Activated B cell treated with CpG ODN at 0.5 μM for 24 hours (primary cell): ENCODE data around the gene RAB43. TPM values are rescaled to one million over a fixed set of nuclear protein-coding genes. Genes with fewer than 3 reads are reported as not detected.

ENCODE experiments used
- ATAC-seq: fragments of 200-7000 bp; cut with Tn5 transposase; one replicate; pipeline ENCODE4 v1.10.0; 2021; ENCODE audit warnings: low read depth, mild to moderate bottlenecking, moderate library complexity
- CTCF ChIA-PET: fragments of 350-600 bp; sonication (Branson Sonifier 250); formaldehyde crosslinking; loops from one replicate; lab custom pipeline; 2021; ENCODE audit warnings: antibody characterized with exemption; lab: Charles Lee
- POLR2A ChIA-PET: fragments of 350-600 bp; sonication (Branson Sonifier 250); formaldehyde crosslinking; loops from one replicate; lab custom pipeline; 2021; ENCODE audit warnings: antibody characterized with exemption; lab: Charles Lee
- DNase-seq: peaks from one replicate; pipeline ENCODE4 v3.0.0; 2022
- H3K27ac Mint-ChIP-seq: one replicate; pipeline ENCODE4 v1.8.0; 2020; ENCODE audit warnings: mixed read lengths
- H3K27me3 Mint-ChIP-seq: one replicate; pipeline ENCODE4 v1.8.0; 2021; ENCODE audit warnings: mixed read lengths
- H3K36me3 Mint-ChIP-seq: one replicate; pipeline ENCODE4 v1.8.0; 2021; ENCODE audit warnings: low read depth, mixed read lengths
- H3K4me1 Mint-ChIP-seq: one replicate; pipeline ENCODE4 v1.8.0; 2021; ENCODE audit warnings: mixed read lengths
- H3K4me3 Mint-ChIP-seq: one replicate; pipeline ENCODE4 v1.8.0; 2020; ENCODE audit warnings: mild to moderate bottlenecking, mixed read lengths
- H3K9me3 Mint-ChIP-seq: one replicate; pipeline ENCODE4 v1.8.0; 2020; ENCODE audit warnings: mixed read lengths
- CTCF ChIP-seq: fragments of 200-600 bp; IDR thresholded peaks from one replicate; pipeline ENCODE4 v1.8.0; 2022; ENCODE audit warnings: antibody characterized with exemption, mild to moderate bottlenecking
- intact Hi-C: fragments of 100-400 bp; cut with micrococcal nuclease; formaldehyde crosslinking; loops from one replicate; pipeline ENCODE4 v1.15.1; 2024
- total RNA-seq: library from RNA; stranded (reverse); gene quantifications from 2 replicates; pipeline ENCODE4 v1.2.3, GENCODE V29; 2022

The RAB43 gene
- total RNA-seq, 1 donor from 2014 or later, result 12.8 TPM

DNA sequence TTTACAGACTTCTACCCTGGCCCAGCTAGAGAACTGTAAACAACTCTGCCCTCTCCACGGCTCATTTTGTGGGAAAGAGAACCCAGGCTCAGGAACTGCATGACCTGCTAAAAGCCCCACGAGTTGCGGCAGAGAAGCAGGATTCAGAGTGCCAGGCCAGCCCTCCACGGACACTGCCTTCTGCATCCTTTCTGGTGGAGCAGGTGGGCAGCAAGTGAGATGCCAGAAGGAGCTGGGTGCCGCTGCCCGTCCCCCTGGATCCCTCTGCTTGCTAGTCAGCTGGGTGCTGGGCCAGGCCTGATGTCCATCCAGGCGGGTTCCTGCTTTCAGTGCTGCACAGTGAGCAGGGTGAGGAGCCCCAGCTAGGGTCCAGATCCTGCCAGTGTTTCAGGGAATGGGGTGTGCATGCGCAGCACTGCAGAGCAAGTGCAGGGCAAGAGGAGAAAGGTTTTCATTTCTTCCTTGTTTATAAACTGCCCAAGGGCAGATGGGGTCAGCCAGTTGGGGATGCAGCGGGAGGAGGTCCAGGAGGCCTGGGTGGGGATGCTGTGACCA lies 5.2 kb upstream of the RAB43 start:
- intact Hi-C loops, result no loop called here
- Mint-ChIP-seq H3K27ac (peak overlapping the region; percentile 5), H3K4me1 (peaks cover 21% of the 10 kb centered on the region), H3K36me3 (peaks cover 43% of the 10 kb centered on the region), H3K9me3 (no peaks in the 10 kb centered on the region), H3K4me3 (no peak overlapping the region), H3K27me3 (no peaks in the 10 kb centered on the region)
- CTCF ChIA-PET, result interaction anchor here (0.7 to 1.0 kb wide), 2 partner anchors 119 to 157 kb away, joined by 3 read pairs; no protein-coding TSS in a partner anchor
- POLR2A ChIA-PET, result interaction anchor here (1.0 kb wide), 1 partner anchor 10 kb away, joined by 3 read pairs; no protein-coding TSS in a partner anchor
- TF ChIP-seq CTCF, result no peak
- ATAC-seq, result no peak
- no peak for DNase-seq

GRCh38 chr3:129123314-129124060 lies 1.9 kb upstream of the RAB43 start:
- no peak for DNase-seq
- peak overlapping the region; percentile 36 for H3K4me3 Mint-ChIP-seq
- intact Hi-C loops, result loop anchor here (1.0 to 5.0 kb wide), 3 partner anchors 151 to 989 kb away; no protein-coding TSS in a partner anchor

GRCh38 chr3:129122412-129123011 lies 908 bp upstream of the RAB43 start:
- Mint-ChIP-seq H3K4me1 (peaks cover 50% of the 10 kb centered on the region), H3K27me3 (no peaks in the 10 kb centered on the region), H3K9me3 (no peaks in the 10 kb centered on the region), H3K36me3 (peaks cover 5% of the 10 kb centered on the region), H3K4me3 (peak overlapping the region; percentile 83), H3K27ac (peak overlapping the region; percentile 26)
- DNase-seq (no peak), ATAC-seq (no peak)
- intact Hi-C loops, result loop anchor here (1.0 to 5.0 kb wide), 3 partner anchors 150 to 990 kb away; no protein-coding TSS in a partner anchor
- ChIA-PET POLR2A (interaction anchor here (0.6 to 5.7 kb wide), 16 partner anchors 9 to 442 kb away, joined by 3 to 39 read pairs (median 6); partner anchors contain the start of genes ACAD9, CNBP, COPG1 and IFT122), CTCF (interaction anchor here (1.5 to 3.7 kb wide), 4 partner anchors 70 to 194 kb away, joined by 3 to 21 read pairs (median 10); a partner anchor contains a TSS)
- no peak for TF ChIP-seq CTCF

More at GRCh38 chr3:129123314-129124060, 1.9 kb upstream of the RAB43 start:
- Mint-ChIP-seq H3K36me3 (peaks cover 10% of the 10 kb centered on the region), H3K4me1 (peaks cover 43% of the 10 kb centered on the region), H3K27me3 (no peaks in the 10 kb centered on the region), H3K9me3 (no peaks in the 10 kb centered on the region), H3K27ac (peak overlapping the region; percentile 64)
- no peak for ATAC-seq
- no peak for TF ChIP-seq CTCF
- POLR2A ChIA-PET, result interaction anchor here (1.0 to 5.7 kb wide), 5 partner anchors 40 to 453 kb away, joined by 4 to 39 read pairs (median 7); partner anchors contain the start of genes CNBP and COPG1
- CTCF ChIA-PET, result interaction anchor here (1.5 kb wide), 1 partner anchor 153 kb away, joined by 6 read pairs; no protein-coding TSS in a partner anchor

- ChIA-PET CTCF (interaction anchor here (0.7 to 3.7 kb wide), 7 partner anchors 41 to 195 kb away, joined by 3 to 21 read pairs (median 3); a partner anchor contains a TSS), POLR2A (interaction anchor here (0.6 to 5.7 kb wide), 23 partner anchors 7 to 991 kb away, joined by 3 to 39 read pairs (median 5); partner anchors contain the start of genes ACAD9, CNBP, COPG1 and HMCES)
- Mint-ChIP-seq H3K36me3 (peaks cover 15% of the 10 kb centered on the region), H3K27me3 (no peaks in the 10 kb centered on the region), H3K4me1 (peaks cover 53% of the 10 kb centered on the region), H3K9me3 (no peaks in the 10 kb centered on the region), H3K27ac (peak overlapping the region; percentile 86), H3K4me3 (peak overlapping the region; percentile 87)
- ATAC-seq (peak; percentile 22), DNase-seq (no peak)
- intact Hi-C loops, result loop anchor here (2.0 to 5.0 kb wide), 8 partner anchors 94 to 991 kb away; partner anchors contain the start of genes COPG1, HMCES and MBD4
- no peak for TF ChIP-seq CTCF
Observed at GRCh38 chr3:129121016-129121791, 400 bp downstream of the RAB43 start.
